ENCODE results near the gene FMOD. TPM values are rescaled to one million over a fixed set of nuclear protein-coding genes. Genes with fewer than 3 reads are reported as not detected.

Gene FMOD
- total and polyA plus RNA-seq, 2 donors (not counting 1 experiment from before 2014, with no cell fraction given): 3.3 to 9.0 TPM

DNA sequence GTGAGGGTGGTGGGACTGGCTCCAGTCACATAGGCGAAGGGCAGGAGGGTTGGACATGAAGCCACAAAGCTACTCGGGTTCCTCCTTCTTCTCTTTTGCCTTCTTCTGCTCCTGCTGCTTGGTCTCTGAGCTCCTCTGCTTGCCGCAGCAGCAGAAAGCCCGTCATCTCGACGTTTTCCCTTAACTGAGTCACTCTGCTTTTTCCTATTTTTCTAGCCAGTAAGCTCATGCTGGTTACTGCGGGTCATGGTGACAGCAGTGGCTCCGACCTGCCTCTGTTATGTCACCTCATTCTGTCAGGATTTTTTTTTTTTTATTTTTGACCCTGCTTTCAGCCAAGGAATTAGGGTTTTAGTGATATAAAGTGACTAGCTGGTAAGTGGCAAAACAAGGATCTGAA, 2.6 kb upstream of the FMOD start:
- Histone ChIP-seq H4K20me1 (ENCODE audit: control insufficient read depth, extremely low read depth, insufficient read depth, low read length) (no peaks in the 10 kb centered on the region), H3K9me3 (ENCODE audit: control insufficient read depth, insufficient read depth, low read depth, low read length) (no peaks in the 10 kb centered on the region), H3K79me2 (ENCODE audit: control insufficient read depth, insufficient read depth, low read length) (no peaks in the 10 kb centered on the region), H3K27ac (ENCODE audit: insufficient read depth, low read length) (no peak overlapping the region), H3K4me2 (ENCODE audit: extremely low read depth, insufficient read depth, low read length) (no peak overlapping the region), H3K27me3 (ENCODE audit: control insufficient read depth, insufficient read depth, low read length) (peaks cover 15% of the 10 kb centered on the region), H3K4me3 (replicated peaks in 1 of 4; ENCODE audit: control extremely low read depth in 1 of 4, insufficient read depth in 1 of 4, low read depth in 3 of 4, low read length in 4 of 4) (no peak overlapping the region), H2AFZ (ENCODE audit: low read length) (no peak overlapping the region), H3K9ac (ENCODE audit: insufficient read depth, low read length) (no peak overlapping the region), H3K36me3 (ENCODE audit: control insufficient read depth, insufficient read depth, low read length) (no peaks in the 10 kb centered on the region), H3K4me1 (ENCODE audit: control insufficient read depth, extremely low read depth, insufficient read depth, low read length) (peaks cover 9% of the 10 kb centered on the region)
- TF ChIP-seq, protein P1, sequence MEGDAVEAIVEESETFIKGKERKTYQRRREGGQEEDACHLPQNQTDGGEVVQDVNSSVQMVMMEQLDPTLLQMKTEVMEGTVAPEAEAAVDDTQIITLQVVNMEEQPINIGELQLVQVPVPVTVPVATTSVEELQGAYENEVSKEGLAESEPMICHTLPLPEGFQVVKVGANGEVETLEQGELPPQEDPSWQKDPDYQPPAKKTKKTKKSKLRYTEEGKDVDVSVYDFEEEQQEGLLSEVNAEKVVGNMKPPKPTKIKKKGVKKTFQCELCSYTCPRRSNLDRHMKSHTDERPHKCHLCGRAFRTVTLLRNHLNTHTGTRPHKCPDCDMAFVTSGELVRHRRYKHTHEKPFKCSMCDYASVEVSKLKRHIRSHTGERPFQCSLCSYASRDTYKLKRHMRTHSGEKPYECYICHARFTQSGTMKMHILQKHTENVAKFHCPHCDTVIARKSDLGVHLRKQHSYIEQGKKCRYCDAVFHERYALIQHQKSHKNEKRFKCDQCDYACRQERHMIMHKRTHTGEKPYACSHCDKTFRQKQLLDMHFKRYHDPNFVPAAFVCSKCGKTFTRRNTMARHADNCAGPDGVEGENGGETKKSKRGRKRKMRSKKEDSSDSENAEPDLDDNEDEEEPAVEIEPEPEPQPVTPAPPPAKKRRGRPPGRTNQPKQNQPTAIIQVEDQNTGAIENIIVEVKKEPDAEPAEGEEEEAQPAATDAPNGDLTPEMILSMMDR (conservative IDR thresholded peaks at IDR 0.05 in 1 of 2, IDR thresholded peaks at IDR 0.05 in 1 of 2; ENCODE audit: low read depth in 1 of 2, low read length in 2 of 2): no peak
- no peak for TF ChIP-seq EZH2 (IDR thresholded peaks at IDR 0.05; ENCODE audit: low read length, missing control alignments)
- DNase-seq (ENCODE audit: low read depth in 2 of 2): no peak

DNA sequence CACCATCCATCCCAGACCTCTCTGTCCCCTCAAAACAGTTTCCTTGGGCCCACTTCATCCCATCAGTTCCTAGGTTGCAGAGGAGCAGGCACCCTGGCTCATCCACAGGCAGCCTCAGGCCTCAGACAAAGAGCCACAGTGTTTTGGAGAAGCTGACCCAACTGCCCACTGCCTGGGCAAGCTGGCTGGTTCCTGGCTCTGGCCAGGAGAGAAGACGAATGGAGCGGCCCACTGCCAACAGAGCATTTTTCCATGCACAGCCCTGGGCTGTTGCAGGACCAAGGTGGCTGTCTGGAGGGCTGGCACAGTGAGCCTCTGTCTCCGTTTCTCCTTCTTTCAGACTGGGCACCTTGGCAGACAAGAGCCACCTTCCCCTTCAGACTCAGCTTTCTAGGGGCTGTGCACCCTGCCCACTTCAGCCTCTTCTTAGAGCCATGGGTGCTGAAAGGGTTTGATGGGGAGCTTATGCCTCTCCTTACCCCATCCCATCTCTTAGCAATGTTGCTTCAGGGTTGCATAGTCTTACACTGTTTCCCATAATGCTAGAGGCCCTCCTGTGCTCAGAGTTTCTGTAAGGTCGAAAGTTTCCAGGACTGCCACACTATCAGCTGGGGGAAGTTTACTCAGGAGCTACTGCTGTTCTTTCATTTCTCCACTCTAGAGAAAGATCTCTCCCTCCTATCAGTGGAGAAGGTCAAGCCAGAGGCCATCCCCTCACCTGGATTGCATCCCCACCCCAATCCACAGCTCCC, 973 bp downstream of the FMOD start:
- no peaks in the 10 kb centered on the region for H3K79me2 ChIP-seq (ENCODE audit: control insufficient read depth, insufficient read depth, low read length)
- no peak overlapping the region for H3K4me2 ChIP-seq (ENCODE audit: extremely low read depth, insufficient read depth, low read length)
- H3K27ac ChIP-seq (ENCODE audit: insufficient read depth, low read length): no peak overlapping the region
- peaks cover 9% of the 10 kb centered on the region for H3K27me3 ChIP-seq (ENCODE audit: control insufficient read depth, insufficient read depth, low read length)
- H4K20me1 ChIP-seq (ENCODE audit: control insufficient read depth, extremely low read depth, insufficient read depth, low read length): no peaks in the 10 kb centered on the region
- no peak overlapping the region for H3K9ac ChIP-seq (ENCODE audit: insufficient read depth, low read length)
- DNase-seq (ENCODE audit: low read depth in 2 of 2): no peak
- no peaks in the 10 kb centered on the region for H3K36me3 ChIP-seq (ENCODE audit: control insufficient read depth, insufficient read depth, low read length)
- TF ChIP-seq, protein P1 (conservative IDR thresholded peaks at IDR 0.05 in 1 of 2, IDR thresholded peaks at IDR 0.05 in 1 of 2; ENCODE audit: low read depth in 1 of 2, low read length in 2 of 2): no peak
- TF ChIP-seq EZH2 (IDR thresholded peaks at IDR 0.05; ENCODE audit: low read length, missing control alignments): no peak
- H3K4me3 ChIP-seq (replicated peaks in 1 of 4; ENCODE audit: control extremely low read depth in 1 of 4, insufficient read depth in 1 of 4, low read depth in 3 of 4, low read length in 4 of 4): no peak overlapping the region
- no peak overlapping the region for H2AFZ ChIP-seq (ENCODE audit: low read length)
- H3K9me3 ChIP-seq (ENCODE audit: control insufficient read depth, insufficient read depth, low read depth, low read length): no peaks in the 10 kb centered on the region
- H3K4me1 ChIP-seq (ENCODE audit: control insufficient read depth, extremely low read depth, insufficient read depth, low read length): peaks cover 9% of the 10 kb centered on the region

DNA sequence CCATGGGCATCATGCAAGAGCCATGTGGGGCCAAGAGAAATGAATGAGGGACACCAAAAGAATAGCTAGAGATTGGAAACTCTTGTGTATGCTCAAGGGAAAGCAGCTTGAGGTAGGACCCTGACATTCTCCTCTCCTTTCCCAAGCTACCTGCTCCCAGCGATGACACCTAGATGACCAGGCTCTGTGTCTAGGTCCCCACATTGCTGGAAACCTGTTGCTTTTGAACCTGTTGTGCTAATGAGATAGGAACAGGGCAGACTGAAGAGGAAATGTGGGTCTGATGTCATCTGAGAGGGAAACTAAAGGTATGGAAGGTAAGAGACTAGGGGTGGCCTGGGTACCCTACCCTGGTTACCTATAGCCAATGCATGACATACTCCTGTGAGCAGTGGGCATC, 1.8 kb downstream of the FMOD start:
- H3K36me3 ChIP-seq (ENCODE audit: control insufficient read depth, insufficient read depth, low read length): no peaks in the 10 kb centered on the region
- DNase-seq (ENCODE audit: low read depth in 2 of 2): no peak
- H3K27ac ChIP-seq (ENCODE audit: insufficient read depth, low read length): no peak overlapping the region
- H2AFZ ChIP-seq (ENCODE audit: low read length): no peak overlapping the region
- no peaks in the 10 kb centered on the region for H3K9me3 ChIP-seq (ENCODE audit: control insufficient read depth, insufficient read depth, low read depth, low read length)
- peaks cover 6% of the 10 kb centered on the region for H3K4me1 ChIP-seq (ENCODE audit: control insufficient read depth, extremely low read depth, insufficient read depth, low read length)
- H3K9ac ChIP-seq (ENCODE audit: insufficient read depth, low read length): no peak overlapping the region
- no peaks in the 10 kb centered on the region for H3K79me2 ChIP-seq (ENCODE audit: control insufficient read depth, insufficient read depth, low read length)
- H4K20me1 ChIP-seq (ENCODE audit: control insufficient read depth, extremely low read depth, insufficient read depth, low read length): no peaks in the 10 kb centered on the region
- H3K27me3 ChIP-seq (ENCODE audit: control insufficient read depth, insufficient read depth, low read length): peaks cover 11% of the 10 kb centered on the region
- H3K4me2 ChIP-seq (ENCODE audit: extremely low read depth, insufficient read depth, low read length): no peak overlapping the region
- TF ChIP-seq EZH2 (IDR thresholded peaks at IDR 0.05; ENCODE audit: low read length, missing control alignments): no peak
- TF ChIP-seq, protein P1 (conservative IDR thresholded peaks at IDR 0.05 in 1 of 2, IDR thresholded peaks at IDR 0.05 in 1 of 2; ENCODE audit: low read depth in 1 of 2, low read length in 2 of 2): no peak
- H3K4me3 ChIP-seq (replicated peaks in 1 of 4; ENCODE audit: control extremely low read depth in 1 of 4, insufficient read depth in 1 of 4, low read depth in 3 of 4, low read length in 4 of 4): no peak overlapping the region
